ENCODE data around the gene LRP1B.

The LRP1B gene

DNA sequence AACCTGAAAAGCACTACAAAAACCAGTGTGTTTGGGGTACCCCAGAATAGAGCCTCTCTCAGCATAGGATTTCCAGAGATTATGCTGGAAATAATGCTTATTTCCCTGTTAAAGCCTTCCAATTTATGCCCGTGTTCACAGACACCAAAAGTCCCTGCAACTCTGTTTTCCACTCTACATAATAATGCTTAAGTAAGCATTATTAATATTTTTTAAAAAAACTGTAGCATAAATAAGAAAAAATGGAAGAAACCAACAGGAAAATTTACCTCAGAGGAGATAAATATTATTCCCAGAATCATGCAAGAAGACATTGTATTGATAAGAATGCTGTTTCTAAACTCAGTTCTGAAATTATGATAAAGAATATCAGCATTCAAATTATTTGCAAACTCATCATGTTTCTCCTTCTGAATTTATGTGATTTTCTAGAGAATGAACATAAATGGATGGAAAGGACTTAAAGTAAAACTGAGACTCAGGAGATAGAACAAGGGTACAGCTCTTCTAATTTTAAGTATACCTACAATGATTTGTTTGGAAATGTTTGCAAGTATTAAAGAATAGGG lies 241.7 kb downstream of the LRP1B start:
- no peak overlapping the region for H3K4me3 ChIP-seq (replicated peaks; ENCODE audit: low read depth, low read length)
- no peak for DNase-seq (ENCODE audit: extremely low read depth, low read depth)
- no peak for TF ChIP-seq CTCF (IDR thresholded peaks at IDR 0.05; ENCODE audit: low read depth, low read length, missing control alignments)

DNA sequence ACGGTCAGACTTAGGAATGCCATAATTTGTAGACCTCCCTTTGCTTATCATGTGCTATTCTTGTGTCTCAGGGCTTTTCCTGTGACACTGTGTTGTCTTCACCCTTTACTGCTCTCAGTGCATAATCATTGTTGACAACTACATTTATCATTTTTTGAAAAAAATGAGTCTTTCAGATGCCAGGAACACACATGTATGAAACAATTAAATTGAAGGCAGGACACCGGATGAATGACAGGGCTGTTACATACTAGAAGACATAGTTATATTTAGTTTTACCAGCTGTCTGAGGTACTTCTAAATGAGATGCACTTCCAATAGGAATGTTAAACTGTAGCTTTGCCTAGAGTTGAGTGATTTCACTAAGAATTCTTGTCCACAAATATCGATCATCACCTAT lies 243.5 kb downstream of the LRP1B start:
- DNase-seq (ENCODE audit: extremely low read depth, low read depth): no peak
- no peak overlapping the region for H3K4me3 ChIP-seq (replicated peaks; ENCODE audit: low read depth, low read length)
- no peak for TF ChIP-seq CTCF (IDR thresholded peaks at IDR 0.05; ENCODE audit: low read depth, low read length, missing control alignments)

DNA sequence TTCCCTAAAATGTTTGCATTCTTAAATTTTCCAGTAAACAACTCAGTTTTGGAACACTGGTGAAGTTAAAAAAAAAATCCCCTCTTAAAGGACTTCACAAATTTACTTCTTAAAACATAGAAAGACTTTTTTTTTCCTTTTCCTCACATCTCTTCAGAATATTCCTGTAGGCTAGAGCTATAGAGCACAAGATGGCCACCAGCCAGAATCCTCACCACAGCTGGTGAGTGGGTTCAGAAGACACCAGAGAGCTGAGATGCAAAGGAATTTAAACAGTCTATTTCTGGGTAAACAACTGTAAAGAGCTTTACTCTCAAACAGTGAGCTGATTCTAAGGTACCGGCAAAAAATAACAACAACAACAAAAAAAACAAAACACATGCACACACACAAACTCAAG lies 252.8 kb downstream of the LRP1B start:
- TF ChIP-seq CTCF (IDR thresholded peaks at IDR 0.05; ENCODE audit: low read depth, low read length, missing control alignments): no peak
- no peak overlapping the region for H3K4me3 ChIP-seq (replicated peaks; ENCODE audit: low read depth, low read length)
- DNase-seq (ENCODE audit: extremely low read depth, low read depth): no peak

GRCh38 chr2:141871913-141872634 lies 258.7 kb downstream of the LRP1B start:
- no peak for DNase-seq (ENCODE audit: extremely low read depth, low read depth)
- TF ChIP-seq CTCF (IDR thresholded peaks at IDR 0.05; ENCODE audit: low read depth, low read length, missing control alignments): no peak
- no peak overlapping the region for H3K4me3 ChIP-seq (replicated peaks; ENCODE audit: low read depth, low read length)

- TF ChIP-seq CTCF (IDR thresholded peaks at IDR 0.05; ENCODE audit: low read depth, low read length, missing control alignments): no peak
- H3K4me3 ChIP-seq (replicated peaks; ENCODE audit: low read depth, low read length): no peak overlapping the region
- DNase-seq (ENCODE audit: extremely low read depth, low read depth): no peak
These were observed 261.2 kb downstream of the LRP1B start for GRCh38 chr2:141869572-141869971.

- TF ChIP-seq CTCF (IDR thresholded peaks at IDR 0.05; ENCODE audit: low read depth, low read length, missing control alignments): no peak
- no peak for DNase-seq (ENCODE audit: extremely low read depth, low read depth)
- H3K4me3 ChIP-seq (replicated peaks; ENCODE audit: low read depth, low read length): no peak overlapping the region
These were observed 266.9 kb downstream of the LRP1B start for GRCh38 chr2:141863964-141864363.
